ENCODE measurements around the gene DDN. TPM values are rescaled to one million over a fixed set of nuclear protein-coding genes. Genes with fewer than 3 reads are reported as not detected.
A peak's percentile ranks its signal among the peaks of the same experiment; 100 is the strongest.

DDN gene
- total and polyA plus RNA-seq, 10 of the 15 experiments (the other 5 are each of a cell fraction or from before 2014, with no cell fraction given): 0.10 to 13.4 (median 3.7) TPM

- intact Hi-C loops (cut with micrococcal nuclease; ENCODE audit: unreplicated experiment): no loop called here
- Histone ChIP-seq H3K79me2 (ENCODE audit: control insufficient read depth, insufficient read depth, low read length) (no peaks in the 10 kb centered on the region), H3K4me2 (ENCODE audit: control insufficient read depth, insufficient read depth) (no peak overlapping the region), H3K9me3 (replicated peaks; ENCODE audit: control insufficient read depth, insufficient read depth, low read length) (no peaks in the 10 kb centered on the region), H3K27me3 (replicated peaks in 1 of 2; ENCODE audit: control insufficient read depth in 2 of 2, insufficient read depth in 2 of 2, low read length in 1 of 2) (no peaks in the 10 kb centered on the region), H4K20me1 (ENCODE audit: control insufficient read depth, insufficient read depth) (no peaks in the 10 kb centered on the region), H3K27ac (ENCODE audit: control insufficient read depth, insufficient read depth) (no peak overlapping the region), H3K4me3 (no peak overlapping the region), H3K4me1 (ENCODE audit: control insufficient read depth, insufficient read depth, low read length) (no peaks in the 10 kb centered on the region), H3K9ac (ENCODE audit: control insufficient read depth, insufficient read depth, low read length) (no peak overlapping the region), H3K36me3 (ENCODE audit: control insufficient read depth in 2 of 2, insufficient read depth in 2 of 2, low read length in 1 of 2) (peaks cover 26 to 67% of the 10 kb centered on the region in 2 experiments), H2AFZ (ENCODE audit: control insufficient read depth, low read depth, low read length) (no peak overlapping the region)
- FAIRE-seq (no peak), ATAC-seq (no peak), DNase-seq (ENCODE audit: low read depth, low spot score) (no peak)
- ChIA-PET SMC1A (ENCODE audit: uncharacterized antibody, unreplicated experiment) (no interaction called here), POLR2A (interaction anchor here (1.5 kb wide), 1 partner anchor 21 kb away, joined by 5 read pairs; no protein-coding TSS in a partner anchor), CTCF (interaction anchor here (0.6 to 2.1 kb wide), 10 partner anchors 12 to 198 kb away, joined by 3 to 9 read pairs (median 4); partner anchors contain the start of gene RHEBL1), RAD21 (ENCODE audit: unreplicated experiment) (interaction anchor here (0.8 to 1.7 kb wide), 2 partner anchors 18 to 41 kb away, joined by 3 to 6 read pairs; no protein-coding TSS in a partner anchor)
- WGBS (ENCODE audit: insufficient coverage, insufficient replicate concordance, low lambda C conversion rate, missing lambda C conversion rate): over 99% methylated on average over 9 of the region's 9 CpGs
- in situ Hi-C loops (cut with MboI): no loop called here
- no TSS peak for BruUV-seq (replicated peaks)
- peak; percentile 54; the same call in 1 of the 2 replicates for TF ChIP-seq POLR2A (IDR thresholded peaks at IDR 0.05; ENCODE audit: low read depth, low read length)
- no peak for TF ChIP-seq ZNF207 (IDR thresholded peaks at IDR 0.05; ENCODE audit: borderline replicate concordance)
- no peak for TF ChIP-seq MEF2A (IDR thresholded peaks at IDR 0.05; ENCODE audit: insufficient read depth, low read depth, low read length)
- no peak for TF ChIP-seq HDGF (IDR thresholded peaks at IDR 0.05)
These were observed 38.2 kb upstream of the DDN start for GRCh38 chr12:49037111-49037946.

GRCh38 chr12:49036029-49036428 is 36.9 kb upstream of the DDN start:
- POLR2A ChIA-PET: interaction anchor here (0.6 to 1.7 kb wide), 5 partner anchors 10 to 358 kb away, joined by 3 to 9 read pairs (median 4); no protein-coding TSS in a partner anchor
- in situ Hi-C loops (cut with MboI): no loop called here
- no TSS peak for BruUV-seq (replicated peaks)
- no peak for TF ChIP-seq ZNF217 (IDR thresholded peaks at IDR 0.05)
- TF ChIP-seq CTCF (IDR thresholded peaks at IDR 0.05 in 2 of 3, conservative IDR thresholded peaks at IDR 0.05 in 1 of 3; ENCODE audit: control insufficient read depth in 2 of 3, extremely low read depth in 1 of 3, insufficient read depth in 1 of 3, low read depth in 3 of 3, low read length in 3 of 3): no peak
- no peak for TF ChIP-seq GABPA (IDR thresholded peaks at IDR 0.05; ENCODE audit: low read depth)
- TF ChIP-seq ASH2L (IDR thresholded peaks at IDR 0.05; ENCODE audit: borderline replicate concordance, low read depth): no peak
- TF ChIP-seq CBX5 (IDR thresholded peaks at IDR 0.05; ENCODE audit: low read depth): no peak
- TF ChIP-seq ZNF592 (IDR thresholded peaks at IDR 0.05): no peak
- TF ChIP-seq NR2F1 (conservative IDR thresholded peaks at IDR 0.05): no peak

More at GRCh38 chr12:49036029-49036428, 36.9 kb upstream of the DDN start:
- FAIRE-seq (no peak), DNase-seq (ENCODE audit: low read depth, low spot score) (no peak), ATAC-seq (no peak)
- peaks cover 26 to 62% of the 10 kb centered on the region in 2 experiments for H3K36me3 ChIP-seq (ENCODE audit: control insufficient read depth in 2 of 2, insufficient read depth in 2 of 2, low read length in 1 of 2)
- no peaks in the 10 kb centered on the region for H3K4me1 ChIP-seq (ENCODE audit: control insufficient read depth, insufficient read depth, low read length)
- no peaks in the 10 kb centered on the region for H4K20me1 ChIP-seq (ENCODE audit: control insufficient read depth, insufficient read depth)
- ChIA-PET RAD21 (ENCODE audit: unreplicated experiment) (no interaction called here), CTCF (interaction anchor here (0.6 to 2.1 kb wide), 6 partner anchors 20 to 52 kb away, joined by 3 to 9 read pairs (median 4); no protein-coding TSS in a partner anchor), SMC1A (ENCODE audit: uncharacterized antibody, unreplicated experiment) (no interaction called here)
- WGBS (ENCODE audit: insufficient coverage, insufficient replicate concordance, low lambda C conversion rate, missing lambda C conversion rate): 100% methylated on average over 1 of the region's 4 CpGs
- no peak overlapping the region for H2AFZ ChIP-seq (ENCODE audit: control insufficient read depth, low read depth, low read length)
- no peak overlapping the region for H3K4me3 ChIP-seq
- no peak overlapping the region for H3K4me2 ChIP-seq (ENCODE audit: control insufficient read depth, insufficient read depth)
- no peak overlapping the region for H3K27ac ChIP-seq (ENCODE audit: control insufficient read depth, insufficient read depth)
- intact Hi-C loops (cut with micrococcal nuclease; ENCODE audit: unreplicated experiment): no loop called here
- no peaks in the 10 kb centered on the region for H3K79me2 ChIP-seq (ENCODE audit: control insufficient read depth, insufficient read depth, low read length)
- no peak overlapping the region for H3K9ac ChIP-seq (ENCODE audit: control insufficient read depth, insufficient read depth, low read length)
- no peaks in the 10 kb centered on the region for H3K27me3 ChIP-seq (replicated peaks in 1 of 2; ENCODE audit: control insufficient read depth in 2 of 2, insufficient read depth in 2 of 2, low read length in 1 of 2)
- H3K9me3 ChIP-seq (replicated peaks; ENCODE audit: control insufficient read depth, insufficient read depth, low read length): no peaks in the 10 kb centered on the region

Measured in GM12878 (cell line).